IMR-90 (cell line): ENCODE results near the gene CEP83. TPM values are rescaled to one million over a fixed set of nuclear protein-coding genes. Genes with fewer than 3 reads are reported as not detected.
A peak's percentile ranks its signal among the peaks of the same experiment; 100 is the strongest.

Experiments used
- ATAC-seq: fragments of 200-7000 bp; cut with Tn5 transposase; 2 replicates; pipeline ENCODE4 v1.9.1; 2020; ENCODE audit warnings: low read depth, mild to moderate bottlenecking, moderate library complexity
- BruUV-seq: library from RNA; stranded (reverse); fragments of 400-500 nt; replicated peaks from 2 replicates; lab custom pipeline; 2021; lab: Mats Ljungman, UMichigan
- CTCF ChIA-PET: fragments of 300-600 bp; formaldehyde crosslinking; extraction: SDS; loops from one replicate; lab custom pipeline; 2021; ENCODE audit warnings: antibody characterized with exemption; lab: Yijun Ruan, JAX
- POLR2A ChIA-PET: fragments of 300-600 bp; sonication (Branson Sonifier 250); formaldehyde crosslinking; loops from one replicate; lab custom pipeline; 2022; ENCODE audit warnings: antibody characterized with exemption; ENCODE audit not compliant: unreplicated experiment; lab: Charles Lee
- DNase-seq: peaks from one replicate; pipeline ENCODE4 v3.0.0; 2013
- H2AFZ ChIP-seq: replicated peaks from 2 replicates; pipeline ENCODE3; 2013; ENCODE audit warnings: low read length, mild to moderate bottlenecking; ENCODE audit not compliant: poor library complexity
- H2AK5ac ChIP-seq: 2 replicates; pipeline ENCODE4 v1.6.1; 2013; ENCODE audit warnings: low read depth, low read length, inconsistent platforms
- H2AK9ac ChIP-seq: replicated peaks from 2 replicates; pipeline ENCODE3; 2013; ENCODE audit warnings: mild to moderate bottlenecking, low read depth, low read length, moderate library complexity; ENCODE audit not compliant: poor library complexity
- H2BK120ac ChIP-seq: 2 replicates; pipeline ENCODE4 v1.6.1; 2013; ENCODE audit warnings: low read depth, low read length, inconsistent platforms
- H2BK15ac ChIP-seq: 3 replicates; pipeline ENCODE4 v1.6.1; 2013; ENCODE audit warnings: low read depth, low read length, inconsistent platforms
- H2BK20ac ChIP-seq: 2 replicates; pipeline ENCODE4 v1.6.1; 2013; ENCODE audit warnings: low read depth, mild to moderate bottlenecking, inconsistent platforms, low read length, moderate library complexity
- H2BK5ac ChIP-seq: 2 replicates; pipeline ENCODE4 v1.6.1; 2013; ENCODE audit warnings: mild to moderate bottlenecking, low read depth, low read length, inconsistent platforms; ENCODE audit not compliant: poor library complexity, severe bottlenecking
- H3K14ac ChIP-seq: replicated peaks from 2 replicates; pipeline ENCODE4 v1.6.1; 2013; ENCODE audit warnings: low read depth, low read length, inconsistent platforms
- H3K18ac ChIP-seq: 2 replicates; pipeline ENCODE4 v1.6.1; 2013; ENCODE audit warnings: low read depth, low read length, control low read depth
- H3K23ac ChIP-seq: 2 replicates; pipeline ENCODE4 v1.6.1; 2013; ENCODE audit warnings: low read depth, low read length, inconsistent platforms
- H3K27ac ChIP-seq: 2 replicates; pipeline ENCODE4 v1.5.1; 2013; ENCODE audit warnings: mild to moderate bottlenecking, control low read depth, low read length; ENCODE audit not compliant: insufficient read depth
- H3K27me3 ChIP-seq: 2 replicates; pipeline ENCODE4 v1.6.1; 2013; ENCODE audit warnings: low read length; ENCODE audit not compliant: control insufficient read depth, insufficient read depth
- H3K36me3 ChIP-seq: 2 replicates; pipeline ENCODE4 v1.6.1; 2013; ENCODE audit warnings: low read length, mixed read lengths; ENCODE audit not compliant: control insufficient read depth, insufficient read depth
- H3K4ac ChIP-seq: 2 replicates; pipeline ENCODE4 v1.6.1; 2013; ENCODE audit warnings: low read depth, low read length, inconsistent platforms
- H3K4me1 ChIP-seq: 2 replicates; pipeline ENCODE4 v1.6.1; 2013; ENCODE audit warnings: low read length, mixed read lengths; ENCODE audit not compliant: control insufficient read depth, insufficient read depth
- H3K4me2 ChIP-seq: 2 replicates; pipeline ENCODE4 v1.6.1; 2013; ENCODE audit warnings: low read depth, mild to moderate bottlenecking, control low read depth, low read length, moderate library complexity
- H3K4me3 ChIP-seq: 2 replicates; pipeline ENCODE4 v1.5.1; 2013; ENCODE audit warnings: low read depth, mild to moderate bottlenecking, control low read depth, low read length, moderate library complexity; ENCODE audit not compliant: insufficient read depth
- H3K56ac ChIP-seq: 2 replicates; pipeline ENCODE4 v1.6.1; 2013; ENCODE audit warnings: low read length, inconsistent platforms; ENCODE audit not compliant: insufficient read depth; ENCODE audit errors: extremely low read depth
- H3K79me1 ChIP-seq, 2 experiments: 2 replicates each; pipeline ENCODE4 v1.6.1; 2013; ENCODE audit warnings: low read length in 2 of 2, inconsistent platforms in 1 of 2, low read depth in 1 of 2
- H3K9ac ChIP-seq: 2 replicates; pipeline ENCODE4 v1.6.1; 2013; ENCODE audit warnings: low read depth, low read length, control low read depth
- H3K9me1 ChIP-seq: 2 replicates; pipeline ENCODE4 v1.6.1; 2013; ENCODE audit warnings: low read length, inconsistent platforms; ENCODE audit not compliant: insufficient read depth
- H3K9me3 ChIP-seq: 2 replicates; pipeline ENCODE4 v1.6.1; 2013; ENCODE audit warnings: low read length; ENCODE audit not compliant: control insufficient read depth, insufficient read depth
- H4K20me1 ChIP-seq: 2 replicates; pipeline ENCODE4 v1.6.1; 2013; ENCODE audit warnings: low read length, inconsistent platforms; ENCODE audit not compliant: insufficient read depth
- H4K5ac ChIP-seq: 2 replicates; pipeline ENCODE4 v1.6.1; 2013; ENCODE audit warnings: mild to moderate bottlenecking, low read depth, low read length, control low read depth
- H4K8ac ChIP-seq, 2 experiments: 2 replicates each; pipeline ENCODE4 v1.6.1; 2013; ENCODE audit warnings: low read depth in 2 of 2, low read length in 2 of 2, control low read depth in 1 of 2, inconsistent platforms in 1 of 2
- H4K91ac ChIP-seq: 2 replicates; pipeline ENCODE4 v1.6.1; 2013; ENCODE audit warnings: low read depth, low read length, inconsistent platforms; ENCODE audit not compliant: insufficient read depth
- CEBPB ChIP-seq: IDR thresholded peaks from 2 replicates; pipeline ENCODE4 v1.6.1; 2012; ENCODE audit warnings: low read depth, low read length, improper control_type of control experiment
- CHD1 ChIP-seq: IDR thresholded peaks from 2 replicates; pipeline ENCODE4 v1.6.1; 2012; ENCODE audit warnings: low read depth, low read length, improper control_type of control experiment
- NFE2L2 ChIP-seq: fragments of 150-350 bp; IDR thresholded peaks from 2 replicates; pipeline ENCODE4 v1.6.1; 2016; ENCODE audit warnings: low read depth, mild to moderate bottlenecking, low read length
- RFX5 ChIP-seq: IDR thresholded peaks from 2 replicates; pipeline ENCODE4 v1.8.0; 2012; ENCODE audit warnings: low read depth, mild to moderate bottlenecking, low read length, moderate library complexity
- USF2 ChIP-seq: fragments of 150-350 bp; IDR thresholded peaks from 2 replicates; pipeline ENCODE4 v1.6.1; 2017; ENCODE audit warnings: mild to moderate bottlenecking, antibody characterized with exemption, low read length, low read depth
- WGBS, 2 experiments: methylation state at CpG; one replicate each; pipeline versions ENCODE4 v1.1.5 to v1.1.7; 2013; ENCODE audit warnings: missing lambda C conversion rate in 2 of 2; ENCODE audit not compliant: insufficient read length in 1 of 2; ENCODE audit errors: extremely low coverage in 2 of 2; 5-methylcytosine and 5-hydroxymethylcytosine counted together
- dilution Hi-C: fragments of 300-500 bp; cut with HindIII; formaldehyde crosslinking; loops from one replicate; pipeline ENCODE4 v1.14.3; 2018; ENCODE audit warnings: low sequenced_read_pairs; ENCODE audit not compliant: unreplicated experiment
- in situ Hi-C: fragments of 300-500 bp; cut with MboI; formaldehyde crosslinking; loops from 3 replicates; pipeline ENCODE4 v1.14.3; 2019; ENCODE audit warnings: low sequenced_read_pairs, inconsistent platforms, mixed read lengths
- intact Hi-C: fragments of 100-400 bp; cut with micrococcal nuclease; formaldehyde crosslinking; loops from 2 replicates; pipeline ENCODE4 v1.10.0; 2022
- polyA plus RNA-seq, 3 experiments: library from polyadenylated mRNA; depleted of rRNA; stranded (reverse); fragments of >200 nt; gene quantifications; 2 replicates each; pipeline ENCODE4 v1.2.3, GENCODE V29; 2012; ENCODE audit warnings: low replicate concordance in 1 of 3
- total RNA-seq: library from RNA; depleted of rRNA; stranded (reverse); fragments of >200 nt; gene quantifications from 2 replicates; pipeline ENCODE4 v1.2.3, GENCODE V29; 2012
- TF ChIP-seq, protein P1 (sequence below): fragments of 150-350 bp; IDR thresholded peaks from 2 replicates; pipeline ENCODE4 v1.6.1; 2016; ENCODE audit warnings: low read depth, mild to moderate bottlenecking, low read length, moderate library complexity, borderline replicate concordance

The CEP83 gene
- total and polyA plus RNA-seq, 2 of the 4 experiments (the other 2 are of a cell fraction) = 3.9 to 8.9 TPM

DNA sequence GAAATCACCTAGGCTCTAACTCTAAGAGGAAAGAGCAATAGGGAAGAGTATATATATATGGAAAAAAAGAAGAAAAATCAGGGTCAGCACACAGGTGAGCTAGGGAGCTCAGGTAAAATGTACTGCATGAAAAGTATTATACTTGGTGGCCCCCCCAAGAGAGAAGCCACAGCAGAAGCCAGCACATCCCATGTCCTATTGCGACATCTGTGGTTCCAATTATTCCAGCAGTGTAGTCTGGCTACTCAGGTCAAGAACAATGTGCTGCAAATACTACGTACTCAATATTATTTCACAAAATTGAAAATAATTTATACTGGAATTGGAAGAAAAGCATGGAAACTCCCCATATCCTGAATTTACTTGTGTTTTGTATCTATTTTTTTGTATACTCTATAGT lies 85.5 kb downstream of the CEP83 start:
- Histone ChIP-seq H4K5ac (no peak overlapping the region), H3K18ac (no peak overlapping the region), H3K9ac (no peak overlapping the region), H3K4me3 (no peak overlapping the region), H3K27me3 (no peaks in the 10 kb centered on the region), H2AK9ac (no peak overlapping the region), H3K4me1 (no peaks in the 10 kb centered on the region), H2BK5ac (no peak overlapping the region), H3K14ac (no peak overlapping the region), H4K91ac (no peak overlapping the region), H3K4ac (no peak overlapping the region), H3K4me2 (no peak overlapping the region), H2BK20ac (no peak overlapping the region), H4K20me1 (no peaks in the 10 kb centered on the region), H3K79me1 (no peaks in the 10 kb centered on the region), H3K9me3 (no peaks in the 10 kb centered on the region), H3K27ac (no peak overlapping the region), H4K8ac (no peak overlapping the region), H3K23ac (no peak overlapping the region), H2BK15ac (no peak overlapping the region), H3K9me1 (no peaks in the 10 kb centered on the region), H2BK120ac (no peak overlapping the region), H2AFZ (no peak overlapping the region), H2AK5ac (no peak overlapping the region), H3K36me3 (no peaks in the 10 kb centered on the region), H3K56ac (no peak overlapping the region)
- ChIA-PET CTCF (no interaction called here), POLR2A (no interaction called here)
- WGBS, 2 experiments = no CpG with 5 or more reads among the region's 2 CpGs
- no peak for ATAC-seq
- intact Hi-C loops = no loop called here
- in situ Hi-C loops = no loop called here
- BruUV-seq = no TSS peak
- dilution Hi-C loops = no loop called here
- TF ChIP-seq CHD1 (no peak), RFX5 (no peak), USF2 (no peak), CEBPB (peak; percentile 80), NFE2L2 (no peak)
- TF ChIP-seq, protein P1, sequence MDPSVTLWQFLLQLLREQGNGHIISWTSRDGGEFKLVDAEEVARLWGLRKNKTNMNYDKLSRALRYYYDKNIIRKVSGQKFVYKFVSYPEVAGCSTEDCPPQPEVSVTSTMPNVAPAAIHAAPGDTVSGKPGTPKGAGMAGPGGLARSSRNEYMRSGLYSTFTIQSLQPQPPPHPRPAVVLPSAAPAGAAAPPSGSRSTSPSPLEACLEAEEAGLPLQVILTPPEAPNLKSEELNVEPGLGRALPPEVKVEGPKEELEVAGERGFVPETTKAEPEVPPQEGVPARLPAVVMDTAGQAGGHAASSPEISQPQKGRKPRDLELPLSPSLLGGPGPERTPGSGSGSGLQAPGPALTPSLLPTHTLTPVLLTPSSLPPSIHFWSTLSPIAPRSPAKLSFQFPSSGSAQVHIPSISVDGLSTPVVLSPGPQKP = no peak
- no peak for DNase-seq
